ENCODE measurements around the gene MACROD2. TPM values are rescaled to one million over a fixed set of nuclear protein-coding genes. Genes with fewer than 3 reads are reported as not detected.
A peak's percentile ranks its signal among the peaks of the same experiment; 100 is the strongest.

The MACROD2 gene
- total RNA-seq, 1 experiment from 2014 or later: 1.3 TPM

GRCh38 chr20:15241681-15242080 is 1246.4 kb downstream of the MACROD2 start:
- in situ Hi-C loops (cut with HindIII; ENCODE audit: low pct_unique_long_range_greater_than_20kb, low sequenced_read_pairs): no loop called here
- peak; percentile 41 for DNase-seq (ENCODE audit: low read depth, low spot score)

DNA sequence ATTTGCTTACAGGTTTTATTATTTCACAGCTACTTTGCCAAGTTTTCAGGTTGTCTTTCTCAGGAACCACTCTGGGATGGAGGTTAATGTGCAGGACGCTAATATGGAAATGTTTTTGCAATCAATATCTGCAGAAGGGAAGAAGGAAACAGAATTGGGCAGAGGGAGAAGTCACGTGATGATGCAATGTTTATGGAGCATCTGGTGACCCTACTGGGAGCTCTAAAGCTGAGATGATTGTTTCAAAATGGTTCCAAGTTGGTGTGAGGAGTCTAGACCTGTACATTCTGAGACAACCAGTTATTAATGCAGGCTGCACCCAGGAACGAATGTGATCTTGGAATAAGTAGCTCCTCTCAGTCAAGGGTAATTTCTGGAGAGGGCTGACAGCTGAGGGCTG is 1247.5 kb downstream of the MACROD2 start:
- DNase-seq (ENCODE audit: low read depth, low spot score): no peak
- in situ Hi-C loops (cut with HindIII; ENCODE audit: low pct_unique_long_range_greater_than_20kb, low sequenced_read_pairs): no loop called here

DNA sequence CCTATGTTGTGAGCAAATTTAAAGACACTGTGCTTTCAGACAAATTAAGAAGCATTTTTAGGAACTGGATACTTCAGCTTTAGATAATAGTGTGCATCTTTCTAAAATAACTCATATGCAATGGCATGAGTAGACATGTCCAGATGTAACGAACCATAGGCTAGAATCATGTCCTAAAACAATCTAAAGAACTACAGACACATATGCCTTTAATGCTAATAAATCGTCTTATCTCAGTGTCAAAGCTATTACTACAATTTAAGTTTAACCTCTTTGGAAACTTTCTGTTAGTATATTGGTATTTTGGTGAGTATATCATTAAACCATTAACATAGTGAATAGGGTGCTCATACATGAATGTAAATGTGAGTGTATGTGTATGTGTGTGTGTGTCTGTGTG is 1250.6 kb downstream of the MACROD2 start:
- DNase-seq (ENCODE audit: low read depth, low spot score): no peak
- in situ Hi-C loops (cut with HindIII; ENCODE audit: low pct_unique_long_range_greater_than_20kb, low sequenced_read_pairs): no loop called here

GRCh38 chr20:15248618-15249395 is 1253.5 kb downstream of the MACROD2 start:
- in situ Hi-C loops (cut with HindIII; ENCODE audit: low pct_unique_long_range_greater_than_20kb, low sequenced_read_pairs): no loop called here
- no peak for DNase-seq (ENCODE audit: low read depth, low spot score)

- no peak for DNase-seq (ENCODE audit: low read depth, low spot score)
- in situ Hi-C loops (cut with HindIII; ENCODE audit: low pct_unique_long_range_greater_than_20kb, low sequenced_read_pairs): no loop called here
These were observed 1255.9 kb downstream of the MACROD2 start for GRCh38 chr20:15251171-15251570.

DNA sequence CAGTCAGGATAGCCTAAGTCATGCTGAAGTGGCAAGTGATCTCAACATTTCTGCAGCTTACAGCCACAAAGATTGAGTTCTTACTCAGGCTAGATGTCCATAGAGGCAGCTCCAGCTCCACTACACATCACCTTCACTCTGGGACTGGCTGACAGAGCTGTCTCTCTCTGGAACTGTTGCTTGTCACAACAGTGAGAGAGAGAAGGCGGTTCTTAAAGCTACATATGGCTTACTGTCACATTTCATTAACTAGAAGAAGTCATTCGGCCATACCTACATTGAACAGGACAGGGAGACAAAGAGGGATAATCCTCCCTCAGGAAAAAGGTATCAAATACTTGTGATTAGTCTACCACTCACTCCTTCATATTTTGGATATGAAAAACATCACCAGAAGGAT is 1257.0 kb downstream of the MACROD2 start:
- DNase-seq (ENCODE audit: low read depth, low spot score): no peak
- in situ Hi-C loops (cut with HindIII; ENCODE audit: low pct_unique_long_range_greater_than_20kb, low sequenced_read_pairs): no loop called here

GRCh38 chr20:15253431-15253830 is 1258.1 kb downstream of the MACROD2 start:
- in situ Hi-C loops (cut with HindIII; ENCODE audit: low pct_unique_long_range_greater_than_20kb, low sequenced_read_pairs): no loop called here
- no peak for DNase-seq (ENCODE audit: low read depth, low spot score)

- in situ Hi-C loops (cut with HindIII; ENCODE audit: low pct_unique_long_range_greater_than_20kb, low sequenced_read_pairs): no loop called here
- no peak for DNase-seq (ENCODE audit: low read depth, low spot score)
These were observed 1261.6 kb downstream of the MACROD2 start for GRCh38 chr20:15256676-15257568.

DNA sequence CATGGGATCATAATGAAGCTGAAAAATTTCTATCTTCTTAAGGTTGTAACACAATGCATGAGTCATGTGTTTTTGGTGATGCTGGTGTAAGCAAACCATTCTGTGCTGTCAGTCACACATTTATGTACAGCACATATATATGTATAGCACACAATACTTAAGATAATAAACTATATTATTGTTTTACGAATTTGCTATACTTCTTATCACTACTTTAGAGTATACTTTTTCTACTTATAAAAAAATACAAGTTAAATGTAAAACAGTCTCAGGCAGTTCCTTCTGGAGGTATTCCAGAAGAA is 1262.2 kb downstream of the MACROD2 start:
- in situ Hi-C loops (cut with HindIII; ENCODE audit: low pct_unique_long_range_greater_than_20kb, low sequenced_read_pairs): no loop called here
- DNase-seq (ENCODE audit: low read depth, low spot score): no peak

DNA sequence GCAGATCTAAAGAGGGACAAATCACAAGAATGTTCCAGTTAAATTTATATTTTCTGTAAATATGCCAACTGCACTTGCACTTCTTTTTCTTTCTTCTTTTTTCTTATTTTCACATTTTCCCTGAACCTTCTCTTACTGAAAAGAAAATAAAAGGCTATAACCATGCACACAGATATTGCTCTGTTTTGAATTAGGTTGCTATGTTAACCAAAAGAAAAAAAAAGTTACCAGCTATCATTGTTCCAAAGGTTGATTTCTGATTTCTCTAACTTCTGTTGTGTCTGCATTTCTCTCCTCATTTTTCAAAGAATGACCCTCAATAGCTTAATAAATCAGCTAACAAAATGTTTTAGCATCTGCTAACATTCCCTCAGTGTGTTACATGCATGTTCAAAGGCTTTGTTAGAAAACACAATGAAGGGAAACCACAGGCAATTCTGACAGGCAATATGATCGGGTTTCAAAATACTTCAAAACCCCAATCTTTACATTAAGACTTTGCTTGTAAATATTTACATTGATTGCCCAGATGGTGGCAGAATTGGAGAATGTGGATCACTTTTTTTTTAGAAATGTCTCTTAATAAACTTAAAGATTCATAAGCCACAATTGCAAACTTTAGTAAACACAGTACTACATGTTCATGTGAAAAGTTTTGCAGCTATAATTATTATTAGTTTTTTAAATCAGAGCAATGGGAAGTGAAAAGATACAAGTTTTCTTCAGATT is 1270.4 kb downstream of the MACROD2 start:
- in situ Hi-C loops (cut with HindIII; ENCODE audit: low pct_unique_long_range_greater_than_20kb, low sequenced_read_pairs): no loop called here
- peak; percentile 11 for DNase-seq (ENCODE audit: low read depth, low spot score)

DNA sequence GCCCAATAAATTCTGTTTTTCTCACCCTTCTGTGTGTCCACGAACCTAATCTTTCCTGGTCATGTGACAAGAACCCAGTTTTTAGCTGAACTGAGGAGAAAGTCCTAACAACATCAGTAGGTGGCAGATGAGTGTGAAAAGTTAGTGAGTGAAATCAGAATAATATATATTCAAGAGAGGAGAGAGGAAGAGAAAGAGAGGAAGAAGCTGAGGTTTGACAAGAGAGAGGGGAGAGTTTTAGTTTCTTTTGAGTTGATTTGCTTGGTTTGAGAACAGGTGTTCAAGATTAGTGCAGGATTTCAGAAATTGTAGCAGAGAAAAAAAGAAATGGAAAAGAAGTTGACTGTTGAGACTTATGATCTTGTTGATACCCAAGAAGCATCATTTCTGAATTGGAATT is 1272.6 kb downstream of the MACROD2 start:
- no peak for DNase-seq (ENCODE audit: low read depth, low spot score)
- in situ Hi-C loops (cut with HindIII; ENCODE audit: low pct_unique_long_range_greater_than_20kb, low sequenced_read_pairs): no loop called here

DNA sequence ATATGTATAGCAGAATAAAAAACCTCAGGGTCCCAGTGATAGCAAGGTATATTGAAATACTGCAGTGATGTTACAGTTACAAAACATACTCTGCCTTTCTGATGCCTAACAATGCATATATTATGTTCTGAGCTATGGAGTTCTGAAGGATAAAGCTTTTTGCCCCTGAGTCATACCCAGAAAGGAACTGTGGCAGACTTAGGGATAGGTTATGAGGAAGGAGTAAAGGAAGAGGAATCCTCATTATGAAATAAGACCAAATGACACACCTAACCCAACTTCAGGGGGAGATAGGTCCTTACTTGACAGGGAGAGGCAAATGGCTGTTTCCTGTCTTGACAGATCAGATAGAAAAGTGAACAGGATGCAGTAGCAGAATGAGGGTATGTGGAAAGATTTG is 1282.7 kb downstream of the MACROD2 start:
- peak; percentile 10 for DNase-seq (ENCODE audit: low read depth, low spot score)
- in situ Hi-C loops (cut with HindIII; ENCODE audit: low pct_unique_long_range_greater_than_20kb, low sequenced_read_pairs): no loop called here

GRCh38 chr20:15287329-15287728 is 1292.0 kb downstream of the MACROD2 start:
- DNase-seq (ENCODE audit: low read depth, low spot score): no peak
- in situ Hi-C loops (cut with HindIII; ENCODE audit: low pct_unique_long_range_greater_than_20kb, low sequenced_read_pairs): no loop called here

DNA sequence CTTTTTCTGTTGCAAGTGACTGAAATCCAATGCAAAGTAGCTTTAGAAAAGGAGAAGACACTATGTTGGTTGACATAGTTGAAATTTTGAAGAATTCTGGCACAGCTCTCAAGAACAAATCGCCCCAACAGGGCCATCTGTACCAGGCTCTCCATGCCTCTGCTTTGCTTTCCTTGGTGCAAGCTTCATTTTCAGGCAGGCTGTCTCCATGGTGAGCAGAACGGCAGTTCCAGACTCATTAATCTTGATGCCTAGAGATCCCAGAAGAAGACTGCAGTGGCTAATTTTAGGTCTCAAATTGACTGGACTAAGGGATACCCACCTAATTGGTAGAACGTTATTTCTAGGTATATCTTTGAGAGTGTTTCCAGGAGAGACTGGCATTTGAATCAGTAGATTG is 1292.8 kb downstream of the MACROD2 start:
- no peak for DNase-seq (ENCODE audit: low read depth, low spot score)
- in situ Hi-C loops (cut with HindIII; ENCODE audit: low pct_unique_long_range_greater_than_20kb, low sequenced_read_pairs): no loop called here

DNA sequence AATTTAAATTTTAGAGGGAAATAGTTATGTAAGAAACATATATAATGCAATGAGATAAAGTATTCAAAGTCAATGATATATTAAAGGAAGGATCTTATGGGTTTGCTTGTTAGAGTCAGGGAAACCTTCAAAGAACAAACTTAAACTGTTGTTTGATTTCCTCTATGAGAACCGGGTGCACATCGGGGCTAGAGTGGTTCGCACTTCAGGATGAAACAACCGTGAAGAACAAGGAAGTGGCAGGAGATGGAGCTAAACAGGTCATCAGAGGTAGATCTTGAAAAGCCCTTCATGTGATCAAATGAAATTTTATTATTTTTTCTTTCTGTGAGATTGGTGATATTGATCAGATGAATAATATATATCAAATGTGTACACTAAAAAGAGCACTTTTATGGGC is 1294.0 kb downstream of the MACROD2 start:
- in situ Hi-C loops (cut with HindIII; ENCODE audit: low pct_unique_long_range_greater_than_20kb, low sequenced_read_pairs): no loop called here
- no peak for DNase-seq (ENCODE audit: low read depth, low spot score)

DNA sequence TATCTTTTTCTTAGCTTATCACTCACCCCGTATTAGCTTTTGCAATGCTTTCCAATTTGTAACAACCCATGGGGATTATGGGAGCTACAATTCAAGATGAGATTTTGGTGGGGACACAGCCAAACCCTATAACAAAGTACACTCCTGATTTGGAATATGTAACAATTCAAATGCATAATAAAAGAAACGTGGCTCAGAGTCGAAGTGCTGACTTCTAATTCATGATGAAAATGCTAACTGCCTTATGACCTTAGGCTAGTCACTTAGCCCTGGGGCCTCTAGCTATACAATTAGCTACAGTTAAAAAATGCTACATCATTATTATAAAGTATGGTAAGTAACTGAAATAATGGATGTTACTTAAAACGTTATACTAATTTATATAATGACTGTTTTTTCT is 1297.1 kb downstream of the MACROD2 start:
- no peak for DNase-seq (ENCODE audit: low read depth, low spot score)

DNA sequence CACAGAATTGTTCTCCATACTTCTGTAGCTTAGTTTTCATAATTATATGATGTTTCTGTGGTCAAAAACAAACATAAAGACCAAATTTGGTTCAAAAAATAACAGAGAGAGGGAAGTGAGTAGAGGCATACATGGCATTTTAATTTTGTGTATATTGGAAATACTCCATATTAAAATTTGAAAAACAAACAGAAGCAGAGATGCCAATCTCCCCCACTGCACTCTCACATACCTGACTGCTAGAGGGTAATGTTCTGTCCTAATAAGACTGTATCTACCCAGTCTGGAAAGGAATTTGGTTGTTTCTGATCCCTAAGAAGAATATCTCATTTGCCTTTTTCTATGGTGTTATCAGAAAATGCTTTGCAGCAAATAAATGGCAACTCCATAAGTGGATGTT is 1301.1 kb downstream of the MACROD2 start:
- in situ Hi-C loops (cut with HindIII; ENCODE audit: low pct_unique_long_range_greater_than_20kb, low sequenced_read_pairs): no loop called here
- DNase-seq (ENCODE audit: low read depth, low spot score): no peak

More for the DNA sequence above, 1297.1 kb downstream of the MACROD2 start:
- in situ Hi-C loops (cut with HindIII; ENCODE audit: low pct_unique_long_range_greater_than_20kb, low sequenced_read_pairs): no loop called here

GRCh38 chr20:15297059-15297875 is 1302.0 kb downstream of the MACROD2 start:
- in situ Hi-C loops (cut with HindIII; ENCODE audit: low pct_unique_long_range_greater_than_20kb, low sequenced_read_pairs): no loop called here
- peak; percentile 66 for DNase-seq (ENCODE audit: low read depth, low spot score)
